GM12873 (cell line): Measurements from ENCODE around the gene SYNPO2.

ENCODE experiments used
- TF ChIP-seq, protein P1 (sequence below): IDR thresholded peaks from 2 replicates; pipeline ENCODE4 v1.5.1; 2012; ENCODE audit warnings: low read depth, mild to moderate bottlenecking, moderate library complexity, low read length, control low read depth; ENCODE audit not compliant: insufficient read depth; ENCODE audit errors: missing control alignments

The SYNPO2 gene

DNA sequence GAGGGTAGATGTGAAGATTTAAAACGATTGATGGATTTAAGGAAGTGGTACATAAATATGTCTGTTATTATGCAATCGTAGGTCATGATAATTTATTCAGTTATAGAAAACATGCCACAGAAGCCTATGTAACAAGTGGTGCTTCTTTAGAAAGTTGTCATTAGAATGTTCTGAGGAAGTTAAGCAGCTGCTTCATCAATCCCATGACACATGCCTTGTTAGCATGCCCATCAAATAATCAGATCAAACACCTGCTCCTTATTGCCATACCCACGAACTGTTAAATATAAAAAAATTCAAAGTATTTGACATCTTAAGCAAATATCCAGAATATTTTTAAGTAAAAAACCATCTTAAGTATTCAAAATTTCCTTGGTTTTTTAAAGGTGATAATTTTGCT, 170.6 kb downstream of the SYNPO2 start:
- TF ChIP-seq, protein P1, sequence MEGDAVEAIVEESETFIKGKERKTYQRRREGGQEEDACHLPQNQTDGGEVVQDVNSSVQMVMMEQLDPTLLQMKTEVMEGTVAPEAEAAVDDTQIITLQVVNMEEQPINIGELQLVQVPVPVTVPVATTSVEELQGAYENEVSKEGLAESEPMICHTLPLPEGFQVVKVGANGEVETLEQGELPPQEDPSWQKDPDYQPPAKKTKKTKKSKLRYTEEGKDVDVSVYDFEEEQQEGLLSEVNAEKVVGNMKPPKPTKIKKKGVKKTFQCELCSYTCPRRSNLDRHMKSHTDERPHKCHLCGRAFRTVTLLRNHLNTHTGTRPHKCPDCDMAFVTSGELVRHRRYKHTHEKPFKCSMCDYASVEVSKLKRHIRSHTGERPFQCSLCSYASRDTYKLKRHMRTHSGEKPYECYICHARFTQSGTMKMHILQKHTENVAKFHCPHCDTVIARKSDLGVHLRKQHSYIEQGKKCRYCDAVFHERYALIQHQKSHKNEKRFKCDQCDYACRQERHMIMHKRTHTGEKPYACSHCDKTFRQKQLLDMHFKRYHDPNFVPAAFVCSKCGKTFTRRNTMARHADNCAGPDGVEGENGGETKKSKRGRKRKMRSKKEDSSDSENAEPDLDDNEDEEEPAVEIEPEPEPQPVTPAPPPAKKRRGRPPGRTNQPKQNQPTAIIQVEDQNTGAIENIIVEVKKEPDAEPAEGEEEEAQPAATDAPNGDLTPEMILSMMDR, result no peak

DNA sequence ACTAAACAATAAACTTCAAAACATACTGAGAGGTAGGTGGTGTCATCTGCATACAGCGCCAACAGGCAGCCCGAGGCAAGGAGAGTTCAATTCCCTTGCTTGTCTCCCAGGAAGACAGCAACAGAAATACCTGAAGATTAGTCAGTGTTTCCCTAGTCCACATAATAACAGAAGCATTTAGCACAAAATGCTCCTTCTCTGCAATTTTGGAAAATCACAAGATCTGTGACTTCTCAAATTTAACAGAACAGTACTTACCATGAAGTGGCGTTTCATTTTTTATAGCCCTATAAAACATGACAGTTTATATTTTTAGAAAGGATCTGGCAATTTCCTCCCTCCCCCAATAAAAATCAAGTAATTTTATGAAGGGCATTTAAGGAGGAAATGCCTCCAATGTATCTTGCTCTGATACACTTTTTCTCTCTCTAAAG, 179.9 kb downstream of the SYNPO2 start:
- TF ChIP-seq, protein P1, result no peak

DNA sequence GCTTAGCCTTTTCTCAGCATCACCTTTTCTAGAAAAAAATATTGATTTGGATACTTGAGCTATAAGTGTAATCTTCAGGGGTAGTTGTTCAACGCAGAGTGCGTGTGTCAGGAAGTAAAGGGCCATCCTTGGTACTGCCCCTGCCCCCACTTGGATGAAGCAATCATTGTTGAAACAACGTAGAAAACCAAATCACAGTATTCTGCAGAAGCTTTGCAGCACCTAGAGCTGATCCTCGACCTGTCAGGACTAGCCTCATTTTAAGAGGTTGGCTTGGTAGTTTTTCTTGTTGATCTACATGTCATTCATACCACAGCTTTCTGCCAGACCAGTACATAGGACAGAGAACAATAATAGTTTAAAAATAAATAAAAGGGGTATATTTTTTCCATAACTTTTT, 181.6 kb downstream of the SYNPO2 start:
- TF ChIP-seq, protein P1, result no peak

DNA sequence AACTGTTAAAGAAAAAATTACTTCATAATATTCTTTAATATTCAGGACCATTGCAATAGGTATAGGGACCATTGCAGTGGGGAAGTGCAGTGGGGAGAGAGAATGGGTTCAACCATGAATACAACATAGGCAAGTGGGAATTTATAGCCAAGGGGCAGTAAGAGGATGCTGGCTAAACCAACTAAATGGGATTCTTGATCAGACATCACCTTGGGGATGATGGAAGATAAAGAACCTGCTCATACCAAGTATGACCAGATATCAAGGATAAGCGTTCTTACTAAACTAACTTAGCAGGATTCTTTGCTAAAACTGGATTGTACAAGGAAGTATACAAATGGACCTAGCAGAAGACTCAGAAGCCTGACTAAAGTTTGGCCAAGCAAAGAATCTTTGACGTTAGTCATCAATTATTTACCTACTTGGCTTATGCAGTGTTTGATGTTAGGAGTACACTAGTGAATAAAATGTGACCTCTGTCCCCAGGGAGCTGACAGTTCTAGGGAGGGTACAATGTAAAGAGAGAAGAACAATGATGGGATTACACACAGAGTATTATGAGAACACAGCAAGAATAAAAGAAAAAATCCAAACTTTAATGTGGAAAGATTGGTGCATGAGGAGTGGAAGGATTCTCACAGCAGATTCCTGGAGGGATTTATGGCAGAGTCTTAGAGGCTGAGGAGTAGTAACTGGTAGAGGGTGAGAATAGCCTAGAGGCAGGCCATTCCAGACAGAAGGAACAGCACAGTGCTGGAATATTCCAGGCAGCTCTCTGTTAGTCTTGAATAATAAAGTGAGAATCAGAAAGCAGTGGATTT, 192.3 kb downstream of the SYNPO2 start:
- TF ChIP-seq, protein P1, result no peak

DNA sequence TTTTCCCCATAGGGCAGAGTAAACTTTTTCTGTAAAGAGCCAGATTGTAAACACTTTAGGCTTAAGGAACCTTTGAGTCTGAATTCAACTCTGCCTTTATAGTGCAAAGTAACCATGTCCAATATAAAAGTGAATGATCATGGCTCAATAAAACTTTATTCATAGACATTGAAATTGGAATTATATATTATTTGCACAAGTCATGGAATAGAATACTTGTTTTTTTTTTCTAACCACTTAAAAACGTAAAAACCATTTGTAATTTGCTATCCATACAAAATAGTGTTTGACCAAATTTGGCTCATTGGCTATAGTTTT, 192.8 kb downstream of the SYNPO2 start:
- TF ChIP-seq, protein P1, result no peak

DNA sequence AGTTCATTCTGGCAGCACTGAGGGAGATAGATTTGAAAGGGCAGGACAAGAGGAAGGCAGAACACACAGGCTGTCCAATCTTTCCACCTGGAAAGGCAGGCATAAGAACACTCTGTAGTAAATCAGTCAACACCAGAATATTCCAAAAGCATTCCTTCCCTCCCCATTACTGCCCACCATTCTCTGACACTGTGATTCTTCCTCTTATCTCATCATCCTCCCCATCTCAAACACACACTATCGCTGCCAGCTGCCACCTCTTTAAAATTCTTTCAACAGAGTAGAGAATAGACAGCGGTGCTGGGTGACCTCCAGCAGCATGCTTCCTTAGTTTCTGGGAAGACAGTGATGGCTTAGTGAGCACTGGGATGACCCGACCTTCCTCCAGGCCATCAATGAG, 193.3 kb downstream of the SYNPO2 start:
- TF ChIP-seq, protein P1, result no peak

DNA sequence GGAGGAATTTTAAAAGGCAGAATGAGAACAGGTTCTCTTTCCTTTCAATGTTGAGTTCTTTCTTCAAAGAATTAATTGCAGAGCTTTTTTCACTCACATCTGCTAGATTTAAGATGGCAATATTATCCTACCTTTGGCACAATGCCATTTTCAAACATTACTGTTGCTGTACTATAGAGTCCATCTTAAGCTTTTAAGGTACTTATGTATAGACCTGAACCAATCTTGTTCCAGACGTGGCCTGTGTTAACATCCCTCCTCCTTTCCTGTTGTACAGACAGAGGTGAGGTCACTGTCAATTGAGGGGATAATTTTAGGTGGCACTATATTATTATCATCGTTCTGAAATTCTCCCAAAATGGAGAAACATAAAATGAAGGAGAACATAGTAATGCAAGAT, 194.0 kb downstream of the SYNPO2 start:
- TF ChIP-seq, protein P1, result no peak
